Cerebellar nuclear complex (tissue), 1 donor: ENCODE measurements around the gene ZNF521.

Source experiments
- DNase-seq, 2 experiments: peaks; one replicate each; lab custom pipeline; 2025; lab: John Stamatoyannopoulos, UW

The ZNF521 gene

GRCh38 chr18:25225151-25225550 is 126.8 kb downstream of the ZNF521 start:
- no peak for DNase-seq

- peak in 1 of 2 experiments; percentile 14 for DNase-seq
Measured at GRCh38 chr18:25223899-25224886, 127.8 kb downstream of the ZNF521 start.

GRCh38 chr18:25223211-25223610 is 128.8 kb downstream of the ZNF521 start:
- DNase-seq: no peak

GRCh38 chr18:25222648-25223047 is 129.3 kb downstream of the ZNF521 start:
- DNase-seq: no peak

- no peak for DNase-seq
Measured at GRCh38 chr18:25210622-25211021, 141.3 kb downstream of the ZNF521 start.

GRCh38 chr18:25192065-25192464 is 159.9 kb downstream of the ZNF521 start:
- DNase-seq: no peak

- DNase-seq: no peak
Measured at GRCh38 chr18:25190472-25190871, 161.5 kb downstream of the ZNF521 start.

- peak in 1 of 2 experiments; percentile 30 for DNase-seq
Measured at GRCh38 chr18:25189391-25190185, 162.4 kb downstream of the ZNF521 start.

- peak; percentile 32 to 59 for DNase-seq
Measured at GRCh38 chr18:25187521-25188192, 164.3 kb downstream of the ZNF521 start.

GRCh38 chr18:25186871-25187270 is 165.1 kb downstream of the ZNF521 start:
- no peak for DNase-seq

- no peak for DNase-seq
Measured at GRCh38 chr18:25181993-25182392, 170.0 kb downstream of the ZNF521 start.

- no peak for DNase-seq
Measured at GRCh38 chr18:25181581-25181980, 170.4 kb downstream of the ZNF521 start.

- DNase-seq: no peak
Measured at GRCh38 chr18:25180973-25181548, 170.9 kb downstream of the ZNF521 start.

GRCh38 chr18:25177631-25178030 is 174.3 kb downstream of the ZNF521 start:
- DNase-seq: peak; percentile 41 to 71

GRCh38 chr18:25176518-25177042 is 175.4 kb downstream of the ZNF521 start:
- no peak for DNase-seq

GRCh38 chr18:25175558-25176517 is 176.1 kb downstream of the ZNF521 start:
- no peak for DNase-seq

- no peak for DNase-seq
Measured at GRCh38 chr18:25174324-25174723, 177.6 kb downstream of the ZNF521 start.

GRCh38 chr18:25171334-25171733 is 180.6 kb downstream of the ZNF521 start:
- DNase-seq: no peak

GRCh38 chr18:25170402-25170801 is 181.6 kb downstream of the ZNF521 start:
- no peak for DNase-seq

- DNase-seq: no peak
Measured at GRCh38 chr18:25169701-25170100, 182.3 kb downstream of the ZNF521 start.
